ENCODE measurements around the gene TMEM161B.
"Not testable (repeated sequence)": the region's sequence is repeated elsewhere in the genome, so short reads cannot be mapped to it uniquely, and the experiment has no call there.

- TF ChIP-seq CTCF, POLR2A, EP300 (IDR thresholded peaks at IDR 0.05): not testable (repeated sequence)
Observed at GRCh38 chr5:88264565-88264964, 4.1 kb downstream of the TMEM161B start.
